Astrocyte of the cerebellum (primary cell): ENCODE data around the gene TNFAIP2.
"Not testable (repeated sequence)": the region's sequence is repeated elsewhere in the genome, so short reads cannot be mapped to it uniquely, and the experiment has no call there.

Source experiments
- DNase-seq: peaks from one replicate; pipeline ENCODE4 v3.0.0-alpha.2; 2011; ENCODE audit warnings: low read depth
- H3K4me3 ChIP-seq: 2 replicates; pipeline ENCODE4 v1.5.1; 2011; ENCODE audit warnings: mild to moderate bottlenecking, low read depth, low read length, moderate library complexity
- CTCF ChIP-seq: IDR thresholded peaks from 2 replicates; pipeline ENCODE4 v1.5.1; 2012; ENCODE audit warnings: low read length, low read depth, moderate library complexity, mild to moderate bottlenecking; ENCODE audit errors: missing control alignments
- in situ Hi-C: cut with HindIII; loops from 2 replicates; pipeline ENCODE4 v1.10.0; 2017; ENCODE audit warnings: low sequenced_read_pairs

The TNFAIP2 gene

GRCh38 chr14:103112400-103113243 lies 10.6 kb upstream of the TNFAIP2 start:
- TF ChIP-seq CTCF = no peak
- in situ Hi-C loops = no loop called here
- no peak for DNase-seq
- no peak overlapping the region for H3K4me3 ChIP-seq

- no peak overlapping the region for H3K4me3 ChIP-seq
- in situ Hi-C loops = no loop called here
- DNase-seq = no peak
- no peak for TF ChIP-seq CTCF
Observed at GRCh38 chr14:103113303-103113702, 10.0 kb upstream of the TNFAIP2 start.

GRCh38 chr14:103113774-103114173 lies 9.5 kb upstream of the TNFAIP2 start:
- in situ Hi-C loops = no loop called here
- no peak overlapping the region for H3K4me3 ChIP-seq
- no peak for DNase-seq
- TF ChIP-seq CTCF = no peak

- H3K4me3 ChIP-seq, in situ Hi-C loops, DNase-seq: not testable (repeated sequence)
Observed at GRCh38 chr14:103115086-103115679, 8.1 kb upstream of the TNFAIP2 start.

GRCh38 chr14:103115845-103116572 lies 7.3 kb upstream of the TNFAIP2 start:
- in situ Hi-C loops = no loop called here
- no peak for TF ChIP-seq CTCF
- no peak overlapping the region for H3K4me3 ChIP-seq
- no peak for DNase-seq

GRCh38 chr14:103116636-103117035 lies 6.6 kb upstream of the TNFAIP2 start:
- no peak for TF ChIP-seq CTCF
- DNase-seq = no peak
- no peak overlapping the region for H3K4me3 ChIP-seq
- in situ Hi-C loops = no loop called here

- in situ Hi-C loops, DNase-seq, H3K4me3 ChIP-seq: not testable (repeated sequence)
Observed at GRCh38 chr14:103117499-103117898, 5.8 kb upstream of the TNFAIP2 start.
